Loucy (cell line): ENCODE data around the gene AKT1.

Experiments
- H2AFZ ChIP-seq: fragments of 200-600 bp; sonication (generic); 2 replicates; pipeline ENCODE4 v1.6.0; 2016; ENCODE audit warnings: antibody characterized with exemption, mild to moderate bottlenecking, low read length, moderate library complexity
- H3F3A ChIP-seq: fragments of 200-600 bp; 2 replicates; pipeline ENCODE4 v1.6.0; 2016; ENCODE audit warnings: antibody characterized with exemption, low read depth, mild to moderate bottlenecking
- H3K27me3 ChIP-seq: fragments of 200-600 bp; sonication (generic); 2 replicates; pipeline ENCODE4 v1.6.1; 2014; ENCODE audit warnings: low read length, mild to moderate bottlenecking; ENCODE audit not compliant: insufficient read depth, poor library complexity, severe bottlenecking
- H3K36me3 ChIP-seq: fragments of 200-600 bp; sonication (generic); 2 replicates; pipeline ENCODE4 v1.6.1; 2016; ENCODE audit warnings: low read length; ENCODE audit not compliant: insufficient read depth
- H3K4me1 ChIP-seq: fragments of 200-600 bp; sonication (generic); 2 replicates; pipeline ENCODE4 v1.5.1; 2014; ENCODE audit warnings: low read length, mild to moderate bottlenecking; ENCODE audit not compliant: insufficient read depth, poor library complexity, severe bottlenecking
- H3K4me2 ChIP-seq: fragments of 200-600 bp; sonication (generic); 2 replicates; pipeline ENCODE4 v1.6.0; 2014; ENCODE audit warnings: antibody characterized with exemption, low read length, low read depth, mild to moderate bottlenecking; ENCODE audit not compliant: poor library complexity, severe bottlenecking
- H3K4me3 ChIP-seq: fragments of 200-600 bp; sonication (generic); 2 replicates; pipeline ENCODE4 v1.5.1; 2014; ENCODE audit warnings: low read length, mild to moderate bottlenecking, mixed read lengths; ENCODE audit not compliant: poor library complexity, severe bottlenecking
- H3K79me2 ChIP-seq: fragments of 200-600 bp; sonication (generic); 2 replicates; pipeline ENCODE4 v1.6.1; 2014; ENCODE audit warnings: low read length; ENCODE audit not compliant: insufficient read depth
- H3K9ac ChIP-seq: fragments of 200-600 bp; sonication (generic); 2 replicates; pipeline ENCODE4 v1.6.0; 2014; ENCODE audit warnings: mild to moderate bottlenecking, low read depth, low read length, moderate library complexity; ENCODE audit not compliant: poor library complexity, severe bottlenecking
- H3K9me2 ChIP-seq: fragments of 200-600 bp; sonication (generic); replicated peaks from 2 replicates; pipeline ENCODE4 v1.6.1; 2016; ENCODE audit warnings: low read depth, low read length, mixed read lengths
- H3K9me3 ChIP-seq: fragments of 200-600 bp; sonication (generic); 2 replicates; pipeline ENCODE4 v1.6.1; 2014; ENCODE audit warnings: mild to moderate bottlenecking, antibody characterized with exemption, low read length, low read depth; ENCODE audit not compliant: insufficient read depth
- H4K20me1 ChIP-seq: fragments of 200-600 bp; sonication (generic); 2 replicates; pipeline ENCODE4 v1.6.0; 2014; ENCODE audit warnings: antibody characterized with exemption, low read length, mild to moderate bottlenecking; ENCODE audit not compliant: insufficient read depth, poor library complexity, severe bottlenecking
- CTCF ChIP-seq: fragments of 200-600 bp; sonication (generic); conservative IDR thresholded peaks from 2 replicates; pipeline ENCODE4 v1.5.1; 2014; ENCODE audit warnings: mild to moderate bottlenecking, antibody characterized with exemption, low read length
- EZH2phosphoT487 ChIP-seq: fragments of 200-600 bp; IDR thresholded peaks from 2 replicates; pipeline ENCODE4 v1.6.1; 2018; ENCODE audit warnings: antibody characterized with exemption, mild to moderate bottlenecking, moderate library complexity, borderline replicate concordance

Gene AKT1

GRCh38 chr14:104754213-104754851 is 41.2 kb downstream of the AKT1 start:
- Histone ChIP-seq H3K4me2 (peak overlapping the region; percentile 99), H2AFZ (no peak overlapping the region), H3K4me1 (peaks cover 48% of the 10 kb centered on the region), H4K20me1 (peaks cover 47% of the 10 kb centered on the region), H3K79me2 (peaks cover 63% of the 10 kb centered on the region), H3K9ac (peak overlapping the region; percentile 95), H3K4me3 (peak overlapping the region; percentile 88), H3K27me3 (no peaks in the 10 kb centered on the region), H3K36me3 (peaks cover 30% of the 10 kb centered on the region; the same call in 1 of the 2 replicates), H3K9me2 (no peaks in the 10 kb centered on the region), H3K9me3 (no peaks in the 10 kb centered on the region), H3F3A (no peaks in the 10 kb centered on the region)
- TF ChIP-seq CTCF (no peak), EZH2phosphoT487 (no peak)

GRCh38 chr14:104753528-104754212 is 41.9 kb downstream of the AKT1 start:
- H3F3A ChIP-seq: no peaks in the 10 kb centered on the region
- H3K9ac ChIP-seq: peak overlapping the region; percentile 95
- peaks cover 23% of the 10 kb centered on the region; the same call in 1 of the 2 replicates for H3K36me3 ChIP-seq
- peaks cover 57% of the 10 kb centered on the region for H3K79me2 ChIP-seq
- H3K9me3 ChIP-seq: no peaks in the 10 kb centered on the region
- H2AFZ ChIP-seq: no peak overlapping the region
- H3K4me1 ChIP-seq: peaks cover 48% of the 10 kb centered on the region
- no peak for TF ChIP-seq CTCF
- TF ChIP-seq EZH2phosphoT487: no peak
- H3K4me2 ChIP-seq: peak overlapping the region; percentile 99
- H3K4me3 ChIP-seq: peak overlapping the region; percentile 88
- peaks cover 47% of the 10 kb centered on the region for H4K20me1 ChIP-seq
- no peaks in the 10 kb centered on the region for H3K9me2 ChIP-seq
- no peaks in the 10 kb centered on the region for H3K27me3 ChIP-seq

- Histone ChIP-seq H3K4me2 (peak within 1 kb of the TSS; percentile 99), H3K4me3 (peak within 1 kb of the TSS; percentile 98), H3K9me2 (no peaks in the 10 kb centered on the region), H3K79me2 (peaks cover 49% of the 10 kb centered on the region), H3K9me3 (no peaks in the 10 kb centered on the region), H4K20me1 (peaks cover 47% of the 10 kb centered on the region), H3K9ac (peak within 1 kb of the TSS; percentile 98), H3K36me3 (peaks cover 18% of the 10 kb centered on the region; the same call in 1 of the 2 replicates), H2AFZ (peak within 1 kb of the TSS; percentile 100), H3K27me3 (no peaks in the 10 kb centered on the region), H3F3A (no peaks in the 10 kb centered on the region), H3K4me1 (peaks cover 47% of the 10 kb centered on the region)
- TF ChIP-seq EZH2phosphoT487: no peak
Observed at GRCh38 chr14:104752735-104753527, 42.6 kb downstream of the AKT1 start, which contains the start of gene SIVA1. TSS of gene SIVA1 (plus strand) at chr14:104753147. CDS start at chr14:104753202, 55 bp downstream.
